SIG-M5 (cell line): ENCODE measurements around the gene SLC52A3.
"Not testable (repeated sequence)": the region's sequence is repeated elsewhere in the genome, so short reads cannot be mapped to it uniquely, and the experiment has no call there.

Experiments used
- DNase-seq: peaks from one replicate; lab custom pipeline; 2025; lab: John Stamatoyannopoulos, UW

The SLC52A3 gene

GRCh38 chr20:768426-768978, at the start of gene SLC52A3:
Gene SLC52A3 (minus strand): TSS chr20:768500. CDS start chr20:765774, 2,726 bp downstream.
- DNase-seq: no peak

- no peak for DNase-seq
Measured at GRCh38 chr20:815914-816606, 47.8 kb upstream of the SLC52A3 start.

GRCh38 chr20:815226-815625, 46.9 kb upstream of the SLC52A3 start:
- no peak for DNase-seq

GRCh38 chr20:813390-813789, 45.1 kb upstream of the SLC52A3 start:
- no peak for DNase-seq

GRCh38 chr20:812435-812814, 44.1 kb upstream of the SLC52A3 start:
- not testable (repeated sequence) for DNase-seq

- DNase-seq: not testable (repeated sequence)
Measured at GRCh38 chr20:811776-812434, 43.6 kb upstream of the SLC52A3 start.

- no peak for DNase-seq
Measured at GRCh38 chr20:805713-806112, 37.4 kb upstream of the SLC52A3 start.

GRCh38 chr20:801678-802077, 33.4 kb upstream of the SLC52A3 start:
- no peak for DNase-seq

- DNase-seq: not testable (repeated sequence)
Measured at GRCh38 chr20:800026-800425, 31.7 kb upstream of the SLC52A3 start.

- not testable (repeated sequence) for DNase-seq
Measured at GRCh38 chr20:798746-799145, 30.4 kb upstream of the SLC52A3 start.

GRCh38 chr20:796921-797320, 28.6 kb upstream of the SLC52A3 start:
- no peak for DNase-seq

- DNase-seq: no peak
Measured at GRCh38 chr20:792248-792647, 23.9 kb upstream of the SLC52A3 start.

GRCh38 chr20:791056-791455, 22.8 kb upstream of the SLC52A3 start:
- no peak for DNase-seq

- DNase-seq: no peak
Measured at GRCh38 chr20:787825-788224, 19.5 kb upstream of the SLC52A3 start.

GRCh38 chr20:779771-780170, 11.5 kb upstream of the SLC52A3 start:
- no peak for DNase-seq

- no peak for DNase-seq
Measured at GRCh38 chr20:776165-776564, 7.9 kb upstream of the SLC52A3 start.

GRCh38 chr20:775679-776135, 7.4 kb upstream of the SLC52A3 start:
- DNase-seq: no peak

- DNase-seq: no peak
Measured at GRCh38 chr20:774660-775057, 6.4 kb upstream of the SLC52A3 start.

GRCh38 chr20:774016-774659, 5.8 kb upstream of the SLC52A3 start:
- no peak for DNase-seq

GRCh38 chr20:772806-773205, 4.5 kb upstream of the SLC52A3 start:
- no peak for DNase-seq

GRCh38 chr20:771741-772464, 3.6 kb upstream of the SLC52A3 start:
- no peak for DNase-seq

- no peak for DNase-seq
Measured at GRCh38 chr20:770691-771090, 2.4 kb upstream of the SLC52A3 start.
